Islet precursor cell (in vitro differentiated cells): ENCODE measurements around the gene ZNF324B.
"Not testable (repeated sequence)": the region's sequence is repeated elsewhere in the genome, so short reads cannot be mapped to it uniquely, and the experiment has no call there.

Experiments
- DNase-seq: peaks from one replicate; pipeline ENCODE4 v3.0.0-alpha.2; 2018

Gene ZNF324B

GRCh38 chr19:58451358-58452101 is at the start of gene ZNF324B:
Gene ZNF324B (plus strand): TSS chr19:58451622. CDS start chr19:58453702, 2,080 bp downstream.
- peak; percentile 98 for DNase-seq

- DNase-seq: no peak
Measured at GRCh38 chr19:58401840-58402421, 49.5 kb upstream of the ZNF324B start.

GRCh38 chr19:58403920-58404478 is 47.4 kb upstream of the ZNF324B start:
- DNase-seq: not testable (repeated sequence)

- no peak for DNase-seq
Measured at GRCh38 chr19:58406818-58407657, 44.4 kb upstream of the ZNF324B start.

GRCh38 chr19:58407658-58408151 is 43.7 kb upstream of the ZNF324B start:
- DNase-seq: peak; percentile 60

GRCh38 chr19:58408152-58409009 is 43.0 kb upstream of the ZNF324B start, which contains the start of gene ZNF584:
Gene ZNF584 (plus strand): TSS chr19:58408649. CDS start chr19:58409148, 499 bp downstream.
- DNase-seq: peak; percentile 98

- peak; percentile 65 for DNase-seq
Measured at GRCh38 chr19:58409010-58409790, 42.2 kb upstream of the ZNF324B start.

GRCh38 chr19:58416604-58417003 is 34.8 kb upstream of the ZNF324B start:
- no peak for DNase-seq

- DNase-seq: no peak
Measured at GRCh38 chr19:58417071-58417470, 34.4 kb upstream of the ZNF324B start.

- no peak for DNase-seq
Measured at GRCh38 chr19:58428617-58429016, 22.8 kb upstream of the ZNF324B start.

- DNase-seq: no peak
Measured at GRCh38 chr19:58429745-58430144, 21.7 kb upstream of the ZNF324B start.

- DNase-seq: no peak
Measured at GRCh38 chr19:58434217-58434616, 17.2 kb upstream of the ZNF324B start.

GRCh38 chr19:58439576-58440554 is 11.6 kb upstream of the ZNF324B start, which contains the start of gene ZNF132:
Gene ZNF132 (minus strand): TSS chr19:58440153. CDS start chr19:58439821, 332 bp downstream.
- DNase-seq: peak; percentile 56

GRCh38 chr19:58440556-58440955 is 10.9 kb upstream of the ZNF324B start:
- no peak for DNase-seq

GRCh38 chr19:58442986-58443385 is 8.4 kb upstream of the ZNF324B start:
- not testable (repeated sequence) for DNase-seq

GRCh38 chr19:58448860-58449259 is 2.6 kb upstream of the ZNF324B start:
- DNase-seq: not testable (repeated sequence)

- DNase-seq: not testable (repeated sequence)
Measured at GRCh38 chr19:58449980-58450379, 1.4 kb upstream of the ZNF324B start.

GRCh38 chr19:58450856-58451357 is 515 bp upstream of the ZNF324B start:
- no peak for DNase-seq

GRCh38 chr19:58453743-58454142 is 2.3 kb downstream of the ZNF324B start:
- DNase-seq: no peak
